Omental fat pad (tissue), 4 donors: Measurements from ENCODE around the gene KCNJ6. TPM values are rescaled to one million over a fixed set of nuclear protein-coding genes. Genes with fewer than 3 reads are reported as not detected.

Experiments used
- ATAC-seq: fragments of 150-250 bp; one replicate; pipeline ENCODE4 v1.9.1; 2016; ENCODE audit warnings: mild to moderate bottlenecking, moderate library complexity; ENCODE audit not compliant: low FRiP score
- DNase-seq: peaks from one replicate; pipeline ENCODE4 v3.0.0-alpha.2; 2019; ENCODE audit warnings: low spot score
- total RNA-seq, 4 donors: library from RNA; depleted of rRNA; stranded (reverse); fragments of >200 nt; gene quantifications; one replicate each; pipeline ENCODE4 v1.1.0, GENCODE V29; 2016
- TF ChIP-seq, protein P1 (sequence below), 3 donors: fragments of 450-650 bp; IDR thresholded peaks; one replicate each; pipeline ENCODE4 v1.5.1; 2016 to 2017; ENCODE audit warnings: antibody characterized with exemption in 3 of 3, mild to moderate bottlenecking in 3 of 3, moderate library complexity in 2 of 3

KCNJ6 gene
- total RNA-seq, 4 donors from 2014 or later = not detected

DNA sequence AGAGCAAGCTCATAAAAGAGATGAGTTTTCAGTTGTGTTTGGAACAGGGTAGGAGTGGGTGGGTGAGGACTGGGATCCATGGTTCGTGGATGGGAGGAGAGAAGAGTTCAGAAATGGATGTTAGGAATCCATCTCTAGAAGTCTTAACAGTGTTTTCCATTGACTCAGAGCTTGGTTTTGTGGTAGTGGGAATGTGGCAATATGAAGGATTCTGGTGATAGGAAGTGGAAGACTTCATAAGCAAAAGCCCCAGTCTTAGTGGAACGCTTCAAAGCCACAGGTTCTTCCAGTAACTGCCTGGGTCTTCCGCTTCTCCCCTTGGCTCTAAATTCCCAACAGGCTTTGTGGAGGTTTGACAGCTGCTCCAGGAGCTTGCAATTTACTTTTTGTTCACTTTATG, 167.9 kb downstream of the KCNJ6 start:
- TF ChIP-seq, protein P1, sequence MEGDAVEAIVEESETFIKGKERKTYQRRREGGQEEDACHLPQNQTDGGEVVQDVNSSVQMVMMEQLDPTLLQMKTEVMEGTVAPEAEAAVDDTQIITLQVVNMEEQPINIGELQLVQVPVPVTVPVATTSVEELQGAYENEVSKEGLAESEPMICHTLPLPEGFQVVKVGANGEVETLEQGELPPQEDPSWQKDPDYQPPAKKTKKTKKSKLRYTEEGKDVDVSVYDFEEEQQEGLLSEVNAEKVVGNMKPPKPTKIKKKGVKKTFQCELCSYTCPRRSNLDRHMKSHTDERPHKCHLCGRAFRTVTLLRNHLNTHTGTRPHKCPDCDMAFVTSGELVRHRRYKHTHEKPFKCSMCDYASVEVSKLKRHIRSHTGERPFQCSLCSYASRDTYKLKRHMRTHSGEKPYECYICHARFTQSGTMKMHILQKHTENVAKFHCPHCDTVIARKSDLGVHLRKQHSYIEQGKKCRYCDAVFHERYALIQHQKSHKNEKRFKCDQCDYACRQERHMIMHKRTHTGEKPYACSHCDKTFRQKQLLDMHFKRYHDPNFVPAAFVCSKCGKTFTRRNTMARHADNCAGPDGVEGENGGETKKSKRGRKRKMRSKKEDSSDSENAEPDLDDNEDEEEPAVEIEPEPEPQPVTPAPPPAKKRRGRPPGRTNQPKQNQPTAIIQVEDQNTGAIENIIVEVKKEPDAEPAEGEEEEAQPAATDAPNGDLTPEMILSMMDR (IDR thresholded peaks at IDR 0.05) = no peak
- ATAC-seq (no peak), DNase-seq (no peak)

DNA sequence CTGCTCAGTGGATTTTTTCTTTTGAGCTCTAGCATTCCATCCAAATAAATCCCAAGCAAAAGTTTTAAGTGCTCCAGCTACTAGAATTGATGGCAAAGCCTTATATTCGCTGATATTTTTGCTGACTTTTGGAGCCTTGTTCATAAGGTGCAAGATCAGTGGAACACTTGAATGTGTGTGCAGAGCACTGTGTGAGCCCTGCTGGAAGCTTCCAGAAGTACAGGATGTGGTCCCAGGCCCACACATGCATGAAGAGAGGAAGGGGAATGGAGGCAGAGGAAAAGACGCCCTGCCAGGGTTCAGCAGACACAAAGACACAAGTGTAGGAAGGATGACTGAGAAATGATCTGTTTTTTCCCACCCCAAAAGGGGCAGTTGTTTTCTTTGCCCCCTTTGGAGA, 169.4 kb downstream of the KCNJ6 start:
- TF ChIP-seq, protein P1 (IDR thresholded peaks at IDR 0.05) = no peak
- ATAC-seq (no peak), DNase-seq (no peak)

DNA sequence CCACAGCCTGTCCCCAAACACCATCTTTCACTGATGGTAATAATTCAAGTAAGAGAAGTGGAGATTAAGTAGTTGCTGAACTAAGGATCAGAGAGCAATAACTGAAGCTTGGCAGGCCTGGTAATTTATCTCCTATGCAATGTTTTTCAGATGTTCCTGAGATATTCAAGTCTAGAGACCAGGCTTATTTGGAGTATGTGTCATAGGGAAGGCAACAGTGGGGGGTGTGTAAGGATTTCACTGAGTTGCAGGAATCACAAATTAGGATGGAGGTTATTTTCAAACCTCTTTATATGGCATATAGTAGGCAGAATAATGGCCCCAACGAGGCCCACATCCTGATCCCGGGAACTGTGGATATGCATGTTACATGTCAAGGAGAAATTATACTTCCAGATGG, 171.7 kb downstream of the KCNJ6 start:
- ATAC-seq (no peak), DNase-seq (no peak)
- TF ChIP-seq, protein P1 (IDR thresholded peaks at IDR 0.05) = no peak

DNA sequence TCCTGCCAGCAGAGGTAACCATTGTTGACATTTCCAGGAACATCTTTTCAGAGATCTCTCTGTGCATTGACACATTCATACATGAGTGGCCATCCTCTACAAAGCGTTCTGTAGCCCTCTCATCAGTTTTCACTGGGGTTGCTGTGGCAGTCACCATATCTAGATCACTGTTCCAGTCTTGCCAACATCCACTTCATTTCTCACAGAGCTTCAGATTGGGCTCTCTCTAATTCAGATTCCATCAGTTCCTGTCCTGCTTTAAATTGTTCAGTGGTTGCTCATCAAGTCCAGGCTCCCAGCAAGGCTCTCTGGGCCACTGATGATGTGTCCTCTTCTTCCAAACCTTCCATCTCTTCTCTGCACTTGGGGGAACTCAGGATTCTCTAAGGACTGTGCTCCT, 173.7 kb downstream of the KCNJ6 start:
- TF ChIP-seq, protein P1 (IDR thresholded peaks at IDR 0.05) = no peak
- DNase-seq (no peak), ATAC-seq (no peak)

DNA sequence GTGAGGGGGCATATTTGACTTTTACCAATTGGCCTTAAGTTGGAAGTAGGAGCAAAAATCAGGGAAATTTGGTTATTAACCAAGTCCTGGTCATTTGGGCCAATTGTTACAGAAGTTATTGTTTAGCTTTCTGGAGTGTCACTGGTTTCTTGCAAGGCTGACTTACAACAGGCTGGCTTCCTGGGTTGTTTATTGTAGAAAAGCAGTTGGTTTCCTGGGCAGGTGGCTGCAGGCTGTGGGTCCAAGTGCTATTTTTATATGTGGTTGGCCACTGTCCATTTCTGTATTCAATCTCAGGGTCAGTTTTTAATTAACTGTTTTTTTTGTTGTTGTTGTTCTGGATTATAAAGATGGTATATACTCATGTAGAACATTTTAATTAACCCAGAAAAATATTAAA, 174.1 kb downstream of the KCNJ6 start:
- TF ChIP-seq, protein P1 (IDR thresholded peaks at IDR 0.05) = no peak
- DNase-seq (no peak), ATAC-seq (no peak)

DNA sequence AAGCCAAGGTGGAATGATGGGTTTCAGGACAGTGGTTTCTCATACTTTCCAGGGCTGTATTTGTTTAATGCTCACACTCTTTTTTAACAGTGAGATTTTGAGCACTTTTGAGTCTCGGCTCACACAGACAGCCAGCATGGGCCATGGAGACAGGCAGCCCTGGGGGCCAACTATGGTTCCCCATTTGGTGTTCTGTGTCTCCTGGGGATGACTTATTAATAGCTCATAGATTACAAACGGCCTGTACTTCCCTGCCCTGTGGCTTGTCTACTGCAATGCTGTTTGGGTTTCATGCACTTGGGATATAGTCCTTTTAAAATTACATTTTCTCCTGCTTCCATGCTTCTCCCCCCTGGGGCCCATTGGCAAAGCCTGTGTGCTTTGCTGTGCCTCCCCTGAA, 178.3 kb downstream of the KCNJ6 start:
- TF ChIP-seq, protein P1 (IDR thresholded peaks at IDR 0.05) = no peak
- DNase-seq = no peak
- ATAC-seq = no peak

DNA sequence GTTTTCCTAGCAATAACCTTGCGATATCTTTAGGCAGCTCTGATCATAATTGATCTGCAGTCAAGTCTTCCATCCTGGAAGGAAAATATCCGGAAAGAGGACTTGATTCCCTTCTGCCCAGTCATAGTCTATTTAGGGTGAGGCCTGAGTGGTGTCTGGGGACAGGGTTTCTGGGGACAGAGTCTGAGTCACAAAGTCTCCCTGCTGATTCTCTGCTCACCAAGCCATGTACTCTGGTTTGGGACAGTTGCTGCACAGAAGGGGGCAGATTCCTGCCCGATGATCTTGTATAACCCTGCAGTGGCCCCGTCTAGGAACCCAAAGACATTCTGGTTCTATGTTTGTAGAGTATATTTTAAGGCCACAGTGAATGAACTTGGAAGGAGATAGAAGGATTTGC, 178.8 kb downstream of the KCNJ6 start:
- no peak for ATAC-seq
- no peak for DNase-seq
- TF ChIP-seq, protein P1 (IDR thresholded peaks at IDR 0.05) = no peak
